Astrocyte (in vitro differentiated cells and primary cell): ENCODE results near the gene CARD10.

ENCODE experiments used
- CTCF ChIP-seq: IDR thresholded peaks from 2 replicates; pipeline ENCODE4 v1.5.1; 2011; ENCODE audit warnings: low read depth, mild to moderate bottlenecking, inconsistent platforms, low read length, moderate library complexity; ENCODE audit not compliant: insufficient read depth
- EZH2 ChIP-seq: IDR thresholded peaks from 2 replicates; pipeline ENCODE4 v1.6.1; 2012; ENCODE audit warnings: mild to moderate bottlenecking, low read length, inconsistent platforms; ENCODE audit not compliant: insufficient read depth

- TF ChIP-seq CTCF (no peak), EZH2 (no peak)
Measured at GRCh38 chr22:37521236-37521739, 2.1 kb upstream of the CARD10 start.
